ENCODE data around the gene IRAG1.

The IRAG1 gene, protein sequence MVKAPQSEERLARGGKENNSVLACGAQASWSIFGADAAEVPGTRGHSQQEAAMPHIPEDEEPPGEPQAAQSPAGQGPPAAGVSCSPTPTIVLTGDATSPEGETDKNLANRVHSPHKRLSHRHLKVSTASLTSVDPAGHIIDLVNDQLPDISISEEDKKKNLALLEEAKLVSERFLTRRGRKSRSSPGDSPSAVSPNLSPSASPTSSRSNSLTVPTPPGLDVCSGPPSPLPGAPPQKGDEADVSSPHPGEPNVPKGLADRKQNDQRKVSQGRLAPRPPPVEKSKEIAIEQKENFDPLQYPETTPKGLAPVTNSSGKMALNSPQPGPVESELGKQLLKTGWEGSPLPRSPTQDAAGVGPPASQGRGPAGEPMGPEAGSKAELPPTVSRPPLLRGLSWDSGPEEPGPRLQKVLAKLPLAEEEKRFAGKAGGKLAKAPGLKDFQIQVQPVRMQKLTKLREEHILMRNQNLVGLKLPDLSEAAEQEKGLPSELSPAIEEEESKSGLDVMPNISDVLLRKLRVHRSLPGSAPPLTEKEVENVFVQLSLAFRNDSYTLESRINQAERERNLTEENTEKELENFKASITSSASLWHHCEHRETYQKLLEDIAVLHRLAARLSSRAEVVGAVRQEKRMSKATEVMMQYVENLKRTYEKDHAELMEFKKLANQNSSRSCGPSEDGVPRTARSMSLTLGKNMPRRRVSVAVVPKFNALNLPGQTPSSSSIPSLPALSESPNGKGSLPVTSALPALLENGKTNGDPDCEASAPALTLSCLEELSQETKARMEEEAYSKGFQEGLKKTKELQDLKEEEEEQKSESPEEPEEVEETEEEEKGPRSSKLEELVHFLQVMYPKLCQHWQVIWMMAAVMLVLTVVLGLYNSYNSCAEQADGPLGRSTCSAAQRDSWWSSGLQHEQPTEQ

DNA sequence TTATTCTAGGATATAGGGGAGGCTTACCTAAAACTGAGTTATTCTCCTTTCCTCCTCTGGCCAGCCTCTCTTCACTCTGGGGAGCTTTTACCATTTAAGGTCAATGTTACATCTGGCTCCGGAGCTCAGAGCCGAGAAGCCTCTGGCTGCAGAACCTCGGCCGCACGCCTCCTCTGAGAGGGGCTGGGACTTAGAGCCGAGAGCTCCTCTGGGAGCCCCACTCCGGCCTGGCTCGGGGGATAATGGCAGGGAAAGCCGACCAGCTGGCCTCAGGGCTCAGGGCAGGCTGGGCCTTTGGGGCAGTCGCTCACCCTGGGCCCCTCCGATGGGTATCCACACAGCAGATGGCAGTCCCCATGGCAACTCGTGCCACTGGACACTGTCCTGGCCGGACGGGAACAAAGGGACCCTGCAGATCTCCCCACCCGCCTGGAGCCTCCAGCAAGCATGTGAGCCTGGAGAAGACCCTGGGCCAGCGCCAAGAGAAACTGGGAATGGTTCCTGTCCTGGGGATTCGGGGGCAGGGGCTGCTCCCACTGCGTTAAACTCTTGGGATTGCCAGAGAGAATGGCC is at the start of gene IRAG1:
IRAG1 (minus strand) TSS at position 247 of the 573 bp plus-strand sequence; CDS start at position 94, 153 bp downstream.
- TF ChIP-seq, protein P1, sequence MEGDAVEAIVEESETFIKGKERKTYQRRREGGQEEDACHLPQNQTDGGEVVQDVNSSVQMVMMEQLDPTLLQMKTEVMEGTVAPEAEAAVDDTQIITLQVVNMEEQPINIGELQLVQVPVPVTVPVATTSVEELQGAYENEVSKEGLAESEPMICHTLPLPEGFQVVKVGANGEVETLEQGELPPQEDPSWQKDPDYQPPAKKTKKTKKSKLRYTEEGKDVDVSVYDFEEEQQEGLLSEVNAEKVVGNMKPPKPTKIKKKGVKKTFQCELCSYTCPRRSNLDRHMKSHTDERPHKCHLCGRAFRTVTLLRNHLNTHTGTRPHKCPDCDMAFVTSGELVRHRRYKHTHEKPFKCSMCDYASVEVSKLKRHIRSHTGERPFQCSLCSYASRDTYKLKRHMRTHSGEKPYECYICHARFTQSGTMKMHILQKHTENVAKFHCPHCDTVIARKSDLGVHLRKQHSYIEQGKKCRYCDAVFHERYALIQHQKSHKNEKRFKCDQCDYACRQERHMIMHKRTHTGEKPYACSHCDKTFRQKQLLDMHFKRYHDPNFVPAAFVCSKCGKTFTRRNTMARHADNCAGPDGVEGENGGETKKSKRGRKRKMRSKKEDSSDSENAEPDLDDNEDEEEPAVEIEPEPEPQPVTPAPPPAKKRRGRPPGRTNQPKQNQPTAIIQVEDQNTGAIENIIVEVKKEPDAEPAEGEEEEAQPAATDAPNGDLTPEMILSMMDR (IDR thresholded peaks at IDR 0.05; ENCODE audit: low read depth, low read length, missing control alignments) = no peak
- Histone ChIP-seq H3K27me3 (replicated peaks) (no peaks in the 10 kb centered on the region), H3K4me3 (ENCODE audit: low read depth, low read length) (peak within 1 kb of the TSS; percentile 15), H3K27ac (peak within 1 kb of the TSS; percentile 17), H3K36me3 (replicated peaks) (no peaks in the 10 kb centered on the region)
- DNase-seq = peak; percentile 52
- in situ Hi-C loops (cut with HindIII; ENCODE audit: low pct_ligation_motif_present, low sequenced_read_pairs) = no loop called here

DNA sequence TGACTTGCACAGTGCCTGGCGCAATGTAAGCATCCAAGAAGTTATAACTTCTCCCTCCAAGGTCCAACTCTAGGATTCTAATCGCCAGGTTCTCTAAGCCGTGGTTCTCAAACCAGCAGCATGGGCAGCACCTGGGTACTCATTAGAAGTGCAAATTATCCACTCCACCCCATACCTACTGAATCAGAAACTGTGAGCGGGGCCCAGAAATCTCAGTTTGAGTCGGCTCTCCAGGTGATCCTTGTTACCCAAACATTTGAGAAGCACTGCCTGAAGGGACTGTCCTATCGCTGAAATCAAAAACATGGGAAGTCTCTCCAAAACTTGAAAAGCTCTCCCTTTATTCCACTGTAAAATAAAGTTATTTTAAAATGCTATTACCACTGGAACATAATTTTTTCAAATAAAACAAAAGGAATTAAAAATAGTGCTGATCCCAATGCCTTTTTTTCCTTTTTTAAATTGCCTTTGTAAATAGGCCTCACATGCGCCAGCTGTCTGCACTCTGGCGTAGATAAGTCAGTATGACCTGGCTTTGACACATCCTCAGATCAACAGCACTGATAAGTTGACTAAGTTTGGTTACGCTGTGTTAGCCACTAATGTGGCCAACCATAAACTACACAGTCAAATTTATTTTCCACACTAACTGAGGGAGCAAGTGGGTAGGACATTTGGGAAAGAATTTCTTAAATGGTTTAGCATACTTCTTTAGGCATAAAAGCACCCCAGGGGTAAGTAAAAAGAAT is 49.1 kb upstream of the IRAG1 start:
- Histone ChIP-seq H3K27ac (no peak overlapping the region), H3K4me3 (ENCODE audit: low read depth, low read length) (no peak overlapping the region), H3K27me3 (replicated peaks) (no peaks in the 10 kb centered on the region), H3K36me3 (replicated peaks) (no peaks in the 10 kb centered on the region)
- in situ Hi-C loops (cut with HindIII; ENCODE audit: low pct_ligation_motif_present, low sequenced_read_pairs) = no loop called here
- peak; percentile 72 for DNase-seq
- TF ChIP-seq, protein P1 (IDR thresholded peaks at IDR 0.05; ENCODE audit: low read depth, low read length, missing control alignments) = no peak

DNA sequence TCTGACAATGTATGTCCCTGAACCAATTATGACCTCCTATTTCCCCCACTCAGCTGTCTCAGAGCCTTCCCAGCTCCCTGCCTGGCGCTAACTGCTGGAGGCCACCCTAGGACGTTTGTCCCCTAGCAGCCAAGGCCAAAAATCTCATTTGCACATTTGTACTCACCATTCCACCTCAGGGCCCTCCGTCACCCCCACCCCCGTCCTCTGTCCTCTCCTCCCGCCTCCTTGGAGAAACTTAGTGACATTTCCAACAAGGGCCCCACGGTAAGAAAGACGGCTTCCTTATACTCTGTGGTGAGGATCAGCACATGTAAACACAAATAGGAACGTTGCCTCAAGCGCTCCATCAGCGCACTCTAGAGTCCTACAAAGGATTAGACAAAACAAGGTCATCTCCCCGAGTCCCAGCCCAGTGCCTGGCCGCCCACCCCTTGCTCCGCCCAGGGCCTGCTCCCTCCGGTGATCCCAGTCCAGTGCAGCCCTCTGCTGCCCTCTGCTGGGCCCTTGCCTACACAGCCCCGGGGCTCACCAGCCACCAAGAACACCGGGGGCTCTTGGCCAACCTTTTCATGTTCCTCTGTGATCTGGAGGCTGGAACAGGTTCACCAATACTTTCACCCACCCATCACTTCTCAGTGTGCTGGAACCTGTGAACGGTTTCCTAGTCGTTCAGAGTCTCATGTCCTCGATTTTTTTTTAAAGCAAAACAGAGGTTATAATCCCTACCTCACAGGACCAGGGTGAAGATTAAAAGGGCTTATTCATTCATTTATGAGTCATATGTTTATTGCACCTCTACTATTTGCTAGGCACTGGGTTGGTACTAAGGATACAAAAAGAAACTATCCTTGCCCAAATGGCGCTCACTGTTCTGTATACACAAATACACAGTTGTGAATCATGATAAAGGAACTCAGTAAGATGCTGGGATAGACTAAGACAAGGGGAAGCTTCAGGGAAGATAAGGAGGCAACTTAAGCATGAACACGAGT is 42.2 kb upstream of the IRAG1 start:
- Histone ChIP-seq H3K4me3 (ENCODE audit: low read depth, low read length) (peak overlapping the region; percentile 38), H3K27ac (peak overlapping the region; percentile 79), H3K36me3 (replicated peaks) (no peaks in the 10 kb centered on the region), H3K27me3 (replicated peaks) (no peaks in the 10 kb centered on the region)
- TF ChIP-seq, protein P1 (IDR thresholded peaks at IDR 0.05; ENCODE audit: low read depth, low read length, missing control alignments) = peak; percentile 99
- in situ Hi-C loops (cut with HindIII; ENCODE audit: low pct_ligation_motif_present, low sequenced_read_pairs) = no loop called here
- peak; percentile 91 for DNase-seq

DNA sequence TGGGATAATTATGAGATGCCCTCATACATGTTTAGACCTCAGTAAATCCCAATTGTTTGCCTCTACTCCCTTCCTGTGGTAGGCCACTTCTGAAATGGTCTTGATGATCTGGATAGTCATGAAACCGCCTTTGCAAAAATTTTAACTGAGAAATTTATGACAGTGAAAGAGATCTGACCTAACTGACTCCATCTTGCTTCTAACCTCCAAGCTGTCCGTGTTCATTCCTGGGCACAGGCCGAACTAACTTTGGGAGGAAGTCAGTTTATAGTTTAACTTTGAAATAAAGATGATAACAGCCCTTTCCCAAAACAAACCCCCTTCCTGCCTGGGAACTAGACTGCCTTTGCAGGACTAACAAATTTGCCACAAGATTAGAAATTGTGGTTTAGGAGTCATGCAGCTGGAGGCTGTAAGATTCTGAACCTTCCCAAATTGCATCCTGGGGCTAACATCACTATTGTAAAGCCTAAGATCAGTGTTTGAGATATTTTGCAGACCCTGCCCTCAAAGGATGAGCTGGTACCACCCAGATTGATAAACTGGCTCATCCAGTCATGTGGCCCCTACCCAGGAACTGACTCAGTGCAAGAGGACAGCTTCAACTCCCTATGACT is 37.6 kb upstream of the IRAG1 start:
- H3K27ac ChIP-seq = no peak overlapping the region
- TF ChIP-seq, protein P1 (IDR thresholded peaks at IDR 0.05; ENCODE audit: low read depth, low read length, missing control alignments) = no peak
- no peak overlapping the region for H3K4me3 ChIP-seq (ENCODE audit: low read depth, low read length)
- H3K36me3 ChIP-seq (replicated peaks) = no peaks in the 10 kb centered on the region
- H3K27me3 ChIP-seq (replicated peaks) = no peaks in the 10 kb centered on the region
- DNase-seq = no peak
- in situ Hi-C loops (cut with HindIII; ENCODE audit: low pct_ligation_motif_present, low sequenced_read_pairs) = no loop called here

Data from brain microvascular endothelial cell (primary cell).